ENCODE measurements around the gene GLIS1.

The GLIS1 gene

DNA sequence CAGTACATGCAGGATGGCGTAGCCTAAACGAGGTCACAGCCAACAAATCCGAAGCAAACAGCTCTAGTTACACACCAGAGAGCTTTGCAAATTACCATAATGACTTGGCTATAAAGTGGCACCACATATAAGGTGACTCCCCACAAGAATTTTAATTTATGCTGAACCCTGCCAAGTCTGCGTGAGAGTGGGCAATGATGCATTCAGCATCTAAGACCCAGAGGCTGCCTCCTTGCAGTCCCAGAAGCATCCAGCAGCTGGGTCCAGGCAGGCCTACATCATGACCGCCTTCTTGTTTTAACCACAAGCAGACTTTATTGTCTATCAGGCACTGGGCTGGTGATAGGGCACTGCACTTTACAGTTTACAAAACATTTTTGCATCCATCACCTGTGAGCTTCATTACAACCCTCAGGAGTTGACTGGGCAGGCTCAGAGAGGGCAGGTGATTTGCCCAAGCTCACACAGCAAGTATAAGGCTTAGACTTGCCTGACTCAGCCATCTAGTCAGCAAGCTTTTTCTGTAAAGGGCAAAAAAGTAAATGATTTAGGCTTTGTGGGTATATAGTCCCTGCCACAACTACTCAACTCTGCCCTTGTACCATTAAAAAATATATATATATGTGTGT lies 134.6 kb downstream of the GLIS1 start:
- H3K36me3 ChIP-seq (ENCODE audit: control insufficient read depth in 4 of 4, insufficient read depth in 4 of 4, low read length in 3 of 4): no peaks in the 10 kb centered on the region
- CTCF ChIA-PET: interaction anchor here (0.9 to 1.9 kb wide), 2 partner anchors 9 to 119 kb away, joined by 3 to 8 read pairs; no protein-coding TSS in a partner anchor
- whole genome bisulfite sequencing (ENCODE audit: insufficient coverage): 74% methylated on average over 5 of the region's 5 CpGs

GRCh38 chr1:53603431-53603830 lies 135.5 kb downstream of the GLIS1 start:
- DNase-seq: no peak

More for the DNA sequence above, 134.6 kb downstream of the GLIS1 start:
- POLR2A ChIA-PET: no interaction called here
- Histone ChIP-seq H3K4me1 (ENCODE audit: control extremely low read depth in 1 of 4, control insufficient read depth in 4 of 4, insufficient read depth in 4 of 4, low read length in 3 of 4) (no peaks in the 10 kb centered on the region), H3K4me3 (ENCODE audit: control insufficient read depth in 1 of 7, extremely low read depth in 1 of 7, insufficient read depth in 4 of 7, low read depth in 2 of 7, low read length in 6 of 7) (no peak overlapping the region), H3K9me3 (ENCODE audit: control extremely low read depth in 1 of 5, control insufficient read depth in 4 of 5, insufficient read depth in 2 of 5, low read depth in 1 of 5, low read length in 4 of 5) (no peaks in the 10 kb centered on the region), H3K27ac (ENCODE audit: insufficient read depth in 1 of 2, low read depth in 1 of 2, low read length in 2 of 2, poor library complexity in 1 of 2, severe bottlenecking in 2 of 2) (no peak overlapping the region), H3K27me3 (replicated peaks in 2 of 5; ENCODE audit: control insufficient read depth in 4 of 5, insufficient read depth in 5 of 5, low read length in 4 of 5) (no peaks in the 10 kb centered on the region)
- peak in 1 of 3 donors; percentile 15 for DNase-seq

GRCh38 chr1:53601867-53602775 lies 136.8 kb downstream of the GLIS1 start:
- CTCF ChIA-PET: no interaction called here
- Histone ChIP-seq H3K27ac (ENCODE audit: insufficient read depth in 1 of 2, low read depth in 1 of 2, low read length in 2 of 2, poor library complexity in 1 of 2, severe bottlenecking in 2 of 2) (no peak overlapping the region), H3K4me1 (ENCODE audit: control extremely low read depth in 1 of 4, control insufficient read depth in 4 of 4, insufficient read depth in 4 of 4, low read length in 3 of 4) (no peaks in the 10 kb centered on the region), H3K27me3 (replicated peaks in 2 of 5; ENCODE audit: control insufficient read depth in 4 of 5, insufficient read depth in 5 of 5, low read length in 4 of 5) (no peaks in the 10 kb centered on the region), H3K36me3 (ENCODE audit: control insufficient read depth in 4 of 4, insufficient read depth in 4 of 4, low read length in 3 of 4) (no peaks in the 10 kb centered on the region), H3K4me3 (ENCODE audit: control insufficient read depth in 1 of 7, extremely low read depth in 1 of 7, insufficient read depth in 4 of 7, low read depth in 2 of 7, low read length in 6 of 7) (no peak overlapping the region), H3K9me3 (ENCODE audit: control extremely low read depth in 1 of 5, control insufficient read depth in 4 of 5, insufficient read depth in 2 of 5, low read depth in 1 of 5, low read length in 4 of 5) (no peaks in the 10 kb centered on the region)
- POLR2A ChIA-PET: no interaction called here
- WGBS (ENCODE audit: insufficient coverage): 93% methylated on average over 20 of the region's 21 CpGs
- DNase-seq: no peak

More at GRCh38 chr1:53603431-53603830, 135.5 kb downstream of the GLIS1 start:
- ChIA-PET CTCF (interaction anchor here (0.9 to 1.9 kb wide), 2 partner anchors 8 to 118 kb away, joined by 3 to 8 read pairs; no protein-coding TSS in a partner anchor), POLR2A (no interaction called here)
- Histone ChIP-seq H3K4me3 (ENCODE audit: control insufficient read depth in 1 of 7, extremely low read depth in 1 of 7, insufficient read depth in 4 of 7, low read depth in 2 of 7, low read length in 6 of 7) (no peak overlapping the region), H3K36me3 (ENCODE audit: control insufficient read depth in 4 of 4, insufficient read depth in 4 of 4, low read length in 3 of 4) (no peaks in the 10 kb centered on the region), H3K27ac (ENCODE audit: insufficient read depth in 1 of 2, low read depth in 1 of 2, low read length in 2 of 2, poor library complexity in 1 of 2, severe bottlenecking in 2 of 2) (no peak overlapping the region), H3K4me1 (ENCODE audit: control extremely low read depth in 1 of 4, control insufficient read depth in 4 of 4, insufficient read depth in 4 of 4, low read length in 3 of 4) (no peaks in the 10 kb centered on the region), H3K27me3 (replicated peaks in 2 of 5; ENCODE audit: control insufficient read depth in 4 of 5, insufficient read depth in 5 of 5, low read length in 4 of 5) (no peaks in the 10 kb centered on the region), H3K9me3 (ENCODE audit: control extremely low read depth in 1 of 5, control insufficient read depth in 4 of 5, insufficient read depth in 2 of 5, low read depth in 1 of 5, low read length in 4 of 5) (no peaks in the 10 kb centered on the region)
- 98% methylated on average over 5 of the region's 6 CpGs for WGBS (ENCODE audit: insufficient coverage)

DNA sequence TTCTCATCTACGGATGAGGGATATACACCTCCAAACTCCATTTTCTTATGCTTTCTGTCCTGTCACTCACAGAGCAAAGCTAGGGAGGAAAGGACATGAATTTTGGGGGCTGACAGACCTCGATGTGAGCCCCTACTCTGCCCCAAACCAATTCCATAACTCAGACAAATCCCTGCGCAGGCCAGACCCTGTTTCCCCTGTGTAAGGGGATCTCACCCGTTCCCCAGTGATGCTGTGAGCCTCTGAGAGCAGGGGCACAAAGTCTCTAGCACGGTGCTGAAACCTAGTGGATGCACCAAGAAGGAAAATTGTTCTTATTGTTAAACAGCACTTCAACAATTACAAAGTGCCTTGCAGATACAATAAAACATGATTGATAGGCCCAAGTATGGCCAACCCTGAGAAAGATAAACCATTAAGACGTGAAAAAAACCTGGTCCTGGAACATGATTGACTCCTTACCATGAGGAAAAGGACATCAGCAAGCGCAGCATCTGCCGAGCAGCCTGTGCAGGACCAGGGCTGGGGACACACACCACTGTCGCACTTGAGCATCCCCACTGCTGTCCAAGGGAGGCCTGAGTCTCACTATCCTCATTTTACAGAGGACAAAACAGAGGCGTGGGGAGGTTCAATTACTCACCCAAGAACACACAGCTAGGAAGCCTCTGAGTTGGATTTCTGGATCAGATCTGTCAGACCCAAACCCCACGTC lies 137.8 kb downstream of the GLIS1 start:
- H3K4me1 ChIP-seq (ENCODE audit: control extremely low read depth in 1 of 4, control insufficient read depth in 4 of 4, insufficient read depth in 4 of 4, low read length in 3 of 4): no peaks in the 10 kb centered on the region
- no peak overlapping the region for H3K27ac ChIP-seq (ENCODE audit: insufficient read depth in 1 of 2, low read depth in 1 of 2, low read length in 2 of 2, poor library complexity in 1 of 2, severe bottlenecking in 2 of 2)
- no peak overlapping the region for H3K4me3 ChIP-seq (ENCODE audit: control insufficient read depth in 1 of 7, extremely low read depth in 1 of 7, insufficient read depth in 4 of 7, low read depth in 2 of 7, low read length in 6 of 7)
- no peak for DNase-seq
- H3K27me3 ChIP-seq (replicated peaks in 2 of 5; ENCODE audit: control insufficient read depth in 4 of 5, insufficient read depth in 5 of 5, low read length in 4 of 5): no peaks in the 10 kb centered on the region
- CTCF ChIA-PET: no interaction called here
- 95% methylated on average over 7 of the region's 11 CpGs for WGBS (ENCODE audit: insufficient coverage)
- POLR2A ChIA-PET: no interaction called here
- no peaks in the 10 kb centered on the region for H3K36me3 ChIP-seq (ENCODE audit: control insufficient read depth in 4 of 4, insufficient read depth in 4 of 4, low read length in 3 of 4)
- no peaks in the 10 kb centered on the region for H3K9me3 ChIP-seq (ENCODE audit: control extremely low read depth in 1 of 5, control insufficient read depth in 4 of 5, insufficient read depth in 2 of 5, low read depth in 1 of 5, low read length in 4 of 5)

- Histone ChIP-seq H3K27ac (ENCODE audit: insufficient read depth in 1 of 2, low read depth in 1 of 2, low read length in 2 of 2, poor library complexity in 1 of 2, severe bottlenecking in 2 of 2) (no peak overlapping the region), H3K4me1 (ENCODE audit: control extremely low read depth in 1 of 4, control insufficient read depth in 4 of 4, insufficient read depth in 4 of 4, low read length in 3 of 4) (no peaks in the 10 kb centered on the region), H3K27me3 (replicated peaks in 2 of 5; ENCODE audit: control insufficient read depth in 4 of 5, insufficient read depth in 5 of 5, low read length in 4 of 5) (no peaks in the 10 kb centered on the region), H3K4me3 (ENCODE audit: control insufficient read depth in 1 of 7, extremely low read depth in 1 of 7, insufficient read depth in 4 of 7, low read depth in 2 of 7, low read length in 6 of 7) (no peak overlapping the region), H3K9me3 (ENCODE audit: control extremely low read depth in 1 of 5, control insufficient read depth in 4 of 5, insufficient read depth in 2 of 5, low read depth in 1 of 5, low read length in 4 of 5) (no peaks in the 10 kb centered on the region), H3K36me3 (ENCODE audit: control insufficient read depth in 4 of 4, insufficient read depth in 4 of 4, low read length in 3 of 4) (no peaks in the 10 kb centered on the region)
- ChIA-PET CTCF (interaction anchor here (0.9 kb wide), 1 partner anchor 20 kb away, joined by 3 read pairs; no protein-coding TSS in a partner anchor), POLR2A (no interaction called here)
- DNase-seq: no peak
- 68% methylated on average over 7 of the region's 8 CpGs for WGBS (ENCODE audit: insufficient coverage)
These were observed 138.4 kb downstream of the GLIS1 start for GRCh38 chr1:53600561-53600960.

DNA sequence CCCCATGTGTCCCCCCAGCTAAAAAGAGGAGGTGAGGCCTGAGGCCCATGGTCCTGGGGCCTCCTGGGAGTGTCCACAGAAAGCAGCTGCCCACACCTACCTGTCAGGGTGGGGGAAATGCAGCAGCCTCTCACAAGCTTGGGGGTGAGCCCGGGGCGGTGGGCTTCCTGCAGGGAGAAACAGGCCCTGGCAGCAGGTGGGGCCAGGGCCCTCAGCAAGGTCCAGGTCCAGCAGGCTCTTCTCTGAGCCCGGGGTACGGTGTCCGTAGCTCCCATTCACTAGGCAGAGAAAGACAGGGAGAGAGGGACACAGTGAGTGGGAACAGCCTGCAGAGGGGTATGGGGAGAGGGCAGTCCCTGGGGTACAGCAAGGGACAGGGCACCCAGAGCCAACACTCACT lies 139.0 kb downstream of the GLIS1 start:
- H3K4me3 ChIP-seq (ENCODE audit: control insufficient read depth in 1 of 7, extremely low read depth in 1 of 7, insufficient read depth in 4 of 7, low read depth in 2 of 7, low read length in 6 of 7): no peak overlapping the region
- 58% methylated on average over 5 of the region's 5 CpGs for WGBS (ENCODE audit: insufficient coverage)
- CTCF ChIA-PET: interaction anchor here (0.9 to 2.2 kb wide), 5 partner anchors 8 to 115 kb away, joined by 3 to 6 read pairs (median 3); no protein-coding TSS in a partner anchor
- no peak overlapping the region for H3K27ac ChIP-seq (ENCODE audit: insufficient read depth in 1 of 2, low read depth in 1 of 2, low read length in 2 of 2, poor library complexity in 1 of 2, severe bottlenecking in 2 of 2)
- DNase-seq: no peak
- no peaks in the 10 kb centered on the region for H3K36me3 ChIP-seq (ENCODE audit: control insufficient read depth in 4 of 4, insufficient read depth in 4 of 4, low read length in 3 of 4)
- H3K4me1 ChIP-seq (ENCODE audit: control extremely low read depth in 1 of 4, control insufficient read depth in 4 of 4, insufficient read depth in 4 of 4, low read length in 3 of 4): no peaks in the 10 kb centered on the region
- H3K27me3 ChIP-seq (replicated peaks in 2 of 5; ENCODE audit: control insufficient read depth in 4 of 5, insufficient read depth in 5 of 5, low read length in 4 of 5): no peaks in the 10 kb centered on the region
- POLR2A ChIA-PET: no interaction called here
- no peaks in the 10 kb centered on the region for H3K9me3 ChIP-seq (ENCODE audit: control extremely low read depth in 1 of 5, control insufficient read depth in 4 of 5, insufficient read depth in 2 of 5, low read depth in 1 of 5, low read length in 4 of 5)

Data from common myeloid progenitor, CD34-positive (primary cell).